Fibroblast of lung (primary cell): ENCODE results near the gene NHERF1. TPM values are rescaled to one million over a fixed set of nuclear protein-coding genes. Genes with fewer than 3 reads are reported as not detected.

Source experiments
- DNase-seq, 2 donors: peaks; one replicate each; pipeline versions ENCODE4 v3.0.0 to v3.0.0-alpha.2; 2010; ENCODE audit warnings: low read depth in 2 of 2
- H2AFZ ChIP-seq: 2 replicates; pipeline ENCODE4 v1.5.1; 2012; ENCODE audit warnings: low read length, control low read depth, inconsistent platforms
- H3K27ac ChIP-seq: 2 replicates; pipeline ENCODE4 v1.5.1; 2011; ENCODE audit warnings: low read length, control low read depth; ENCODE audit not compliant: insufficient read depth
- H3K27me3 ChIP-seq: 2 replicates; pipeline ENCODE4 v1.5.1; 2011; ENCODE audit warnings: mild to moderate bottlenecking, low read length; ENCODE audit not compliant: control insufficient read depth, insufficient read depth
- H3K36me3 ChIP-seq: 2 replicates; pipeline ENCODE4 v1.5.1; 2011; ENCODE audit warnings: low read length; ENCODE audit not compliant: control insufficient read depth, insufficient read depth
- H3K4me1 ChIP-seq: 2 replicates; pipeline ENCODE4 v1.5.1; 2011; ENCODE audit warnings: low read length; ENCODE audit not compliant: control insufficient read depth, insufficient read depth; ENCODE audit errors: extremely low read depth
- H3K4me2 ChIP-seq: 2 replicates; pipeline ENCODE4 v1.5.1; 2011; ENCODE audit warnings: low read length, control low read depth; ENCODE audit not compliant: insufficient read depth; ENCODE audit errors: extremely low read depth
- H3K4me3 ChIP-seq, 4 experiments: fragments of 200-600 bp in 1 of 4; sonication (generic) in 1 of 4; replicated peaks in 1 of 4; 2 replicates each; pipeline ENCODE4 v1.5.1; 2011 to 2016; ENCODE audit warnings: low read length in 4 of 4, low read depth in 3 of 4, mild to moderate bottlenecking in 3 of 4, control low read depth in 2 of 4, inconsistent platforms in 1 of 4, mixed read lengths in 1 of 4; ENCODE audit not compliant: insufficient read depth in 1 of 4; ENCODE audit errors: control extremely low read depth in 1 of 4
- H3K79me2 ChIP-seq: 2 replicates; pipeline ENCODE4 v1.5.1; 2012; ENCODE audit warnings: mild to moderate bottlenecking, low read length, inconsistent platforms; ENCODE audit not compliant: control insufficient read depth, insufficient read depth
- H3K9ac ChIP-seq: 2 replicates; pipeline ENCODE4 v1.5.1; 2011; ENCODE audit warnings: mild to moderate bottlenecking, low read length, control low read depth; ENCODE audit not compliant: insufficient read depth
- H3K9me3 ChIP-seq: 2 replicates; pipeline ENCODE4 v1.5.1; 2012; ENCODE audit warnings: low read depth, low read length; ENCODE audit not compliant: control insufficient read depth, insufficient read depth
- H4K20me1 ChIP-seq: 2 replicates; pipeline ENCODE4 v1.5.1; 2011; ENCODE audit warnings: low read length; ENCODE audit not compliant: control insufficient read depth, insufficient read depth; ENCODE audit errors: extremely low read depth
- EZH2 ChIP-seq: IDR thresholded peaks from 2 replicates; pipeline ENCODE4 v1.5.1; 2012; ENCODE audit warnings: low read length, control low read depth, mild to moderate bottlenecking; ENCODE audit errors: missing control alignments
- polyA plus RNA-seq, 2 donors: library from polyadenylated mRNA; depleted of rRNA in 1 of 2; stranded (reverse) in 1 of 2; unstranded in 1 of 2; fragments of >200 nt; gene quantifications; 2 replicates each; pipeline ENCODE4 v1.2.1, GENCODE V29; 2011 to 2012; ENCODE audit warnings: missing spikeins in 1 of 2
- total RNA-seq: library from RNA; depleted of rRNA; stranded (reverse); fragments of >200 nt; gene quantifications from 2 replicates; pipeline ENCODE4 v1.2.1, GENCODE V29; 2014
- TF ChIP-seq, protein P1 (sequence below), 2 donors: IDR thresholded peaks in 1 of 2; conservative IDR thresholded peaks in 1 of 2; 1 replicate in 1 of 2; 2 replicates in 1 of 2; pipeline ENCODE4 v1.5.1; 2011 to 2012; ENCODE audit warnings: low read length in 2 of 2, control low read depth in 1 of 2, inconsistent platforms in 1 of 2, low read depth in 1 of 2, mild to moderate bottlenecking in 1 of 2

Gene NHERF1
- total and polyA plus RNA-seq, 2 donors (not counting 1 experiment from before 2014, with no cell fraction given) = 10.2 to 13.9 TPM

DNA sequence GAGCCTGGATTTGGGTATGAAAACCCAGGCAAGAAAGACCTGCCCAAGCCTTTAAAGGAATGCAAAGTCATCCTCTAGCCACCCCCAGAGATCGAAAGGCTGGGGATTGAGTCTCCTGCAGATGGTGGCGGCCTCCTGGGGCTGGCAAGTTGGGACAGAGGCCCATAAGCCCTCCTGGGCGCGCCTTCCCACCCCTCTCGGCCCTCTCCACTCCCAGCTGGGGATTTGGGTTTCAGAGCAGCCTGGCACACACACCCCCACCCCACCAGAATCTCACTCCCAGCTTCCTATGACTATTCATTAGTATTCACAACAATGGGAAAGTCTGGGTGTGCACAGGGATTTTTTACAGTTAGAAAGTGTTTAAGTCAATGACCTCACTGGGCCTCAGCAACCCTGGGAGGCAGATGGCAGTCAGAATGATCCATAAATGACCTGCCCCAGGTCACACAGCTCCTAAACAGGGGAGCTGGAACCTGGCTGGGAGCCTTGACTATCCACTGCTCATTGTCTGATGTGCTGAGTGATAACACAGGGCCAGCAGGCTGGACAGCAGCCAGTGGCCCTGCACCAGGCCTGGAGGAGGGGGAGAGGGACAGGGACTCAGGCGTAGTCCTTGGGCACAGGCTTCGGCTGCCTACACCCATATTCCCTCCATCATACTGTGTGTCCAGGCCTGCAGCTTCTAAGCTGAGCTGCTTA is 12.1 kb downstream of the NHERF1 start:
- H3K4me2 ChIP-seq = no peak overlapping the region

GRCh38 chr17:74761419-74761818 is 13.0 kb downstream of the NHERF1 start:
- Histone ChIP-seq H3K9ac (no peak overlapping the region), H3K4me2 (no peak overlapping the region), H3K27me3 (no peaks in the 10 kb centered on the region), H3K4me3 (no peak overlapping the region), H4K20me1 (no peaks in the 10 kb centered on the region), H3K79me2 (no peaks in the 10 kb centered on the region), H3K27ac (no peak overlapping the region), H3K9me3 (no peaks in the 10 kb centered on the region), H2AFZ (no peak overlapping the region), H3K36me3 (no peaks in the 10 kb centered on the region), H3K4me1 (peaks cover 13% of the 10 kb centered on the region)
- TF ChIP-seq EZH2 = no peak
- TF ChIP-seq, protein P1, sequence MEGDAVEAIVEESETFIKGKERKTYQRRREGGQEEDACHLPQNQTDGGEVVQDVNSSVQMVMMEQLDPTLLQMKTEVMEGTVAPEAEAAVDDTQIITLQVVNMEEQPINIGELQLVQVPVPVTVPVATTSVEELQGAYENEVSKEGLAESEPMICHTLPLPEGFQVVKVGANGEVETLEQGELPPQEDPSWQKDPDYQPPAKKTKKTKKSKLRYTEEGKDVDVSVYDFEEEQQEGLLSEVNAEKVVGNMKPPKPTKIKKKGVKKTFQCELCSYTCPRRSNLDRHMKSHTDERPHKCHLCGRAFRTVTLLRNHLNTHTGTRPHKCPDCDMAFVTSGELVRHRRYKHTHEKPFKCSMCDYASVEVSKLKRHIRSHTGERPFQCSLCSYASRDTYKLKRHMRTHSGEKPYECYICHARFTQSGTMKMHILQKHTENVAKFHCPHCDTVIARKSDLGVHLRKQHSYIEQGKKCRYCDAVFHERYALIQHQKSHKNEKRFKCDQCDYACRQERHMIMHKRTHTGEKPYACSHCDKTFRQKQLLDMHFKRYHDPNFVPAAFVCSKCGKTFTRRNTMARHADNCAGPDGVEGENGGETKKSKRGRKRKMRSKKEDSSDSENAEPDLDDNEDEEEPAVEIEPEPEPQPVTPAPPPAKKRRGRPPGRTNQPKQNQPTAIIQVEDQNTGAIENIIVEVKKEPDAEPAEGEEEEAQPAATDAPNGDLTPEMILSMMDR (conservative IDR thresholded peaks at IDR 0.05 in 1 of 2, IDR thresholded peaks at IDR 0.05 in 1 of 2; ENCODE audit: low read depth in 1 of 2, low read length in 2 of 2) = no peak
- no peak for DNase-seq

More for the DNA sequence above, 12.1 kb downstream of the NHERF1 start:
- Histone ChIP-seq H3K9me3 (no peaks in the 10 kb centered on the region), H3K9ac (no peak overlapping the region), H3K4me3 (no peak overlapping the region), H3K27ac (no peak overlapping the region), H4K20me1 (no peaks in the 10 kb centered on the region), H3K27me3 (no peaks in the 10 kb centered on the region), H3K4me1 (peaks cover 13% of the 10 kb centered on the region), H3K79me2 (no peaks in the 10 kb centered on the region), H2AFZ (no peak overlapping the region), H3K36me3 (no peaks in the 10 kb centered on the region)
- TF ChIP-seq, protein P1 (conservative IDR thresholded peaks at IDR 0.05 in 1 of 2, IDR thresholded peaks at IDR 0.05 in 1 of 2; ENCODE audit: low read depth in 1 of 2, low read length in 2 of 2) = no peak
- no peak for TF ChIP-seq EZH2
- DNase-seq = no peak

DNA sequence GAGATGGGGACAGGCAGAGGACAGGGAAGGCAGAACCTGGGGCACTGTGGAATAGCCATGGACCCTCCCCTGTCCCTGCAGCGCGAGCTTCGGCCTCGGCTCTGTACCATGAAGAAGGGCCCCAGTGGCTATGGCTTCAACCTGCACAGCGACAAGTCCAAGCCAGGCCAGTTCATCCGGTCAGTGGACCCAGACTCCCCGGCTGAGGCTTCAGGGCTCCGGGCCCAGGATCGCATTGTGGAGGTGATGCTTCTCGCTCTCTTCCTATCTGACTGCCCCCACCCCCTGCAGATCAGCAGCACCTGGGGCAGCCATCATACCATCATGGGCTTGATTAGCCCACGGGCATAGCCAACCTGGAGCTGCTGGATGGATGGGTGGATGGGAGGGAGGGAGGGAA is 13.5 kb downstream of the NHERF1 start:
- no peak overlapping the region for H3K27ac ChIP-seq
- no peaks in the 10 kb centered on the region for H3K79me2 ChIP-seq
- H3K4me1 ChIP-seq = peaks cover 13% of the 10 kb centered on the region
- no peaks in the 10 kb centered on the region for H3K27me3 ChIP-seq
- no peak for TF ChIP-seq EZH2
- TF ChIP-seq, protein P1 (conservative IDR thresholded peaks at IDR 0.05 in 1 of 2, IDR thresholded peaks at IDR 0.05 in 1 of 2; ENCODE audit: low read depth in 1 of 2, low read length in 2 of 2) = no peak
- H3K36me3 ChIP-seq = no peaks in the 10 kb centered on the region
- H2AFZ ChIP-seq = no peak overlapping the region
- no peak overlapping the region for H3K4me2 ChIP-seq
- H4K20me1 ChIP-seq = no peaks in the 10 kb centered on the region
- no peak for DNase-seq
- no peak overlapping the region for H3K4me3 ChIP-seq
- no peaks in the 10 kb centered on the region for H3K9me3 ChIP-seq
- H3K9ac ChIP-seq = no peak overlapping the region
